ENCODE results near the gene GPN3. TPM values are rescaled to one million over a fixed set of nuclear protein-coding genes. Genes with fewer than 3 reads are reported as not detected.
A peak's percentile ranks its signal among the peaks of the same experiment; 100 is the strongest.

GPN3 gene
- total and polyA plus RNA-seq, 2 of the 13 experiments (the other 11 are each of a cell fraction or from before 2014, with no cell fraction given), result 28.7 to 29.5 TPM

GRCh38 chr12:110468214-110469048 lies at the start of gene GPN3, which contains the start of gene FAM216A (continued):
- TF ChIP-seq HNF4G (IDR thresholded peaks at IDR 0.05; ENCODE audit: borderline replicate concordance, low read depth, low read length) (peak; percentile 64; the same call in 1 of the 2 replicates), HNF4G (CRISPR knock-in tag; IDR thresholded peaks at IDR 0.05; ENCODE audit: borderline replicate concordance, low read depth) (no peak), ZKSCAN5 (CRISPR knock-in tag; IDR thresholded peaks at IDR 0.05) (0 out of 2 replicates have a peak, but pooled peaks have one; percentile 6), SRY (CRISPR knock-in tag; IDR thresholded peaks at IDR 0.05) (peak; percentile 33; the same call in 1 of the 2 replicates), ASH2L (IDR thresholded peaks at IDR 0.05; ENCODE audit: insufficient read length, low read depth, low read length) (peak; percentile 63), ESRRA (CRISPR knock-in tag; IDR thresholded peaks at IDR 0.05; ENCODE audit: low read depth) (peak; percentile 34; the same call in 1 of the 2 replicates), CEBPB (IDR thresholded peaks at IDR 0.05; ENCODE audit: borderline replicate concordance, low read depth, low read length) (no peak), ZNF225 (CRISPR knock-in tag; IDR thresholded peaks at IDR 0.05) (no peak; the same call in 1 of the 2 replicates), SNAPC4 (CRISPR knock-in tag; IDR thresholded peaks at IDR 0.05) (no peak), ZNF160 (CRISPR knock-in tag; IDR thresholded peaks at IDR 0.05) (0 out of 2 replicates have a peak, but pooled peaks have one; percentile 48), RORA (CRISPR knock-in tag; IDR thresholded peaks at IDR 0.05) (no peak), MIER3 (CRISPR knock-in tag; IDR thresholded peaks at IDR 0.05; ENCODE audit: borderline replicate concordance) (peak; percentile 63; the same call in 1 of the 2 replicates), ERF (CRISPR knock-in tag; IDR thresholded peaks at IDR 0.05) (peak; percentile 57), KAT8 (CRISPR knock-in tag; IDR thresholded peaks at IDR 0.05) (peak; percentile 89)
- TF ChIP-seq, protein P1, sequence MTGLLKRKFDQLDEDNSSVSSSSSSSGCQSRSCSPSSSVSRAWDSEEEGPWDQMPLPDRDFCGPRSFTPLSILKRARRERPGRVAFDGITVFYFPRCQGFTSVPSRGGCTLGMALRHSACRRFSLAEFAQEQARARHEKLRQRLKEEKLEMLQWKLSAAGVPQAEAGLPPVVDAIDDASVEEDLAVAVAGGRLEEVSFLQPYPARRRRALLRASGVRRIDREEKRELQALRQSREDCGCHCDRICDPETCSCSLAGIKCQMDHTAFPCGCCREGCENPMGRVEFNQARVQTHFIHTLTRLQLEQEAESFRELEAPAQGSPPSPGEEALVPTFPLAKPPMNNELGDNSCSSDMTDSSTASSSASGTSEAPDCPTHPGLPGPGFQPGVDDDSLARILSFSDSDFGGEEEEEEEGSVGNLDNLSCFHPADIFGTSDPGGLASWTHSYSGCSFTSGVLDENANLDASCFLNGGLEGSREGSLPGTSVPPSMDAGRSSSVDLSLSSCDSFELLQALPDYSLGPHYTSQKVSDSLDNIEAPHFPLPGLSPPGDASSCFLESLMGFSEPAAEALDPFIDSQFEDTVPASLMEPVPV (CRISPR knock-in tag; IDR thresholded peaks at IDR 0.05), result peak; percentile 88
- TF ChIP-seq, protein P2, sequence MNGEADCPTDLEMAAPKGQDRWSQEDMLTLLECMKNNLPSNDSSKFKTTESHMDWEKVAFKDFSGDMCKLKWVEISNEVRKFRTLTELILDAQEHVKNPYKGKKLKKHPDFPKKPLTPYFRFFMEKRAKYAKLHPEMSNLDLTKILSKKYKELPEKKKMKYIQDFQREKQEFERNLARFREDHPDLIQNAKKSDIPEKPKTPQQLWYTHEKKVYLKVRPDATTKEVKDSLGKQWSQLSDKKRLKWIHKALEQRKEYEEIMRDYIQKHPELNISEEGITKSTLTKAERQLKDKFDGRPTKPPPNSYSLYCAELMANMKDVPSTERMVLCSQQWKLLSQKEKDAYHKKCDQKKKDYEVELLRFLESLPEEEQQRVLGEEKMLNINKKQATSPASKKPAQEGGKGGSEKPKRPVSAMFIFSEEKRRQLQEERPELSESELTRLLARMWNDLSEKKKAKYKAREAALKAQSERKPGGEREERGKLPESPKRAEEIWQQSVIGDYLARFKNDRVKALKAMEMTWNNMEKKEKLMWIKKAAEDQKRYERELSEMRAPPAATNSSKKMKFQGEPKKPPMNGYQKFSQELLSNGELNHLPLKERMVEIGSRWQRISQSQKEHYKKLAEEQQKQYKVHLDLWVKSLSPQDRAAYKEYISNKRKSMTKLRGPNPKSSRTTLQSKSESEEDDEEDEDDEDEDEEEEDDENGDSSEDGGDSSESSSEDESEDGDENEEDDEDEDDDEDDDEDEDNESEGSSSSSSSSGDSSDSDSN (CRISPR knock-in tag; IDR thresholded peaks at IDR 0.05), result no peak; the same call in 1 of the 2 replicates
- TF ChIP-seq, protein P3, sequence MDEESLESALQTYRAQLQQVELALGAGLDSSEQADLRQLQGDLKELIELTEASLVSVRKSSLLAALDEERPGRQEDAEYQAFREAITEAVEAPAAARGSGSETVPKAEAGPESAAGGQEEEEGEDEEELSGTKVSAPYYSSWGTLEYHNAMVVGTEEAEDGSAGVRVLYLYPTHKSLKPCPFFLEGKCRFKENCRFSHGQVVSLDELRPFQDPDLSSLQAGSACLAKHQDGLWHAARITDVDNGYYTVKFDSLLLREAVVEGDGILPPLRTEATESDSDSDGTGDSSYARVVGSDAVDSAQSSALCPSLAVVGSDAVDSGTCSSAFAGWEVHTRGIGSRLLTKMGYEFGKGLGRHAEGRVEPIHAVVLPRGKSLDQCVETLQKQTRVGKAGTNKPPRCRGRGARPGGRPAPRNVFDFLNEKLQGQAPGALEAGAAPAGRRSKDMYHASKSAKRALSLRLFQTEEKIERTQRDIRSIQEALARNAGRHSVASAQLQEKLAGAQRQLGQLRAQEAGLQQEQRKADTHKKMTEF (CRISPR knock-in tag; IDR thresholded peaks at IDR 0.05), result peak; percentile 78

Measured in HepG2 (cell line).